Mammary epithelial cell (primary cell): ENCODE measurements around the gene DHRS11.

Source experiments
- CTCF ChIP-seq, 2 donors: IDR thresholded peaks in 1 of 2; conservative IDR thresholded peaks in 1 of 2; 2 replicates each; pipeline ENCODE4 v1.5.1; 2011 to 2012; ENCODE audit warnings: inconsistent platforms in 2 of 2, low read length in 2 of 2, mild to moderate bottlenecking in 2 of 2, control low read depth in 1 of 2, low read depth in 1 of 2; ENCODE audit not compliant: insufficient read depth in 1 of 2; ENCODE audit errors: extremely low read depth in 1 of 2
- EZH2 ChIP-seq: IDR thresholded peaks from 2 replicates; pipeline ENCODE4 v1.6.1; 2012; ENCODE audit warnings: low read length, inconsistent platforms, borderline replicate concordance

DNA sequence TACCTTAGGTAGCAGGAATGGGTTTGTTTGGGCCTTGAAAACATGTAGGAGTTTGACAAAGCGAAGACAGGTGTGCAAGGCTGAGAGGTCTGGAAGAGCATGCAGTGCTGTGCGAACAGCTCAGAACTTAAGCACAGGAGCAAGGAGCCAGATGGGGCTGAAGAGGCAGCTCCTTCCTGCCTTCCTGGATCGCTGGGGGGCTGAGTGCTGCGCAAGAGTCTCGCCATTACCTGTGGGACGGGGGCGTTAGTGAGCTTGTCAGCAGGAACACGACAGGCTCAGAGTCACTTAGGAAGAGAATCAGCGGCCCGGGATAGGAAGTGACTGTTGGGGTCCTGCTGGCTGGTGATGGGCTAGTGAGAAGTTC lies 9.2 kb downstream of the DHRS11 start:
- TF ChIP-seq CTCF (conservative IDR thresholded peaks at IDR 0.05 in 1 of 2, IDR thresholded peaks at IDR 0.05 in 1 of 2; ENCODE audit: extremely low read depth in 1 of 2, insufficient read depth in 1 of 2, low read depth in 1 of 2, low read length in 2 of 2), result no peak
- TF ChIP-seq EZH2, result no peak
